GM12873 (cell line): Measurements from ENCODE around the gene SLC25A22.

Experiments used
- CTCF ChIP-seq: IDR thresholded peaks from 2 replicates; pipeline ENCODE4 v1.5.1; 2012; ENCODE audit warnings: low read depth, mild to moderate bottlenecking, moderate library complexity, low read length, control low read depth; ENCODE audit not compliant: insufficient read depth; ENCODE audit errors: missing control alignments

Gene SLC25A22

GRCh38 chr11:811446-812245 lies 13.6 kb upstream of the SLC25A22 start:
- peak; percentile 8 for TF ChIP-seq CTCF

GRCh38 chr11:810040-810567 lies 12.0 kb upstream of the SLC25A22 start:
- peak; percentile 4 for TF ChIP-seq CTCF

- TF ChIP-seq CTCF = no peak
These were observed 11.4 kb upstream of the SLC25A22 start, which contains the start of gene RPLP2 for GRCh38 chr11:809287-810039. TSS of gene RPLP2 (plus strand) at chr11:809967. CDS start at chr11:810235, 268 bp downstream.

- TF ChIP-seq CTCF = peak; percentile 37
These were observed 10.6 kb upstream of the SLC25A22 start for GRCh38 chr11:808427-809286.

- TF ChIP-seq CTCF = no peak
These were observed 6.5 kb upstream of the SLC25A22 start for GRCh38 chr11:804599-804964.

- no peak for TF ChIP-seq CTCF
These were observed 5.9 kb upstream of the SLC25A22 start for GRCh38 chr11:803770-804598.
